HG02938 (cell line): Measurements from ENCODE around the gene BCR.

Experiments used
- ATAC-seq: cut with Tn5 transposase; IDR thresholded peaks from one replicate; pipeline ENCODE4 v1.9.1; 2021; ENCODE audit warnings: mild to moderate bottlenecking, moderate library complexity; ENCODE audit not compliant: unreplicated experiment

The BCR gene

DNA sequence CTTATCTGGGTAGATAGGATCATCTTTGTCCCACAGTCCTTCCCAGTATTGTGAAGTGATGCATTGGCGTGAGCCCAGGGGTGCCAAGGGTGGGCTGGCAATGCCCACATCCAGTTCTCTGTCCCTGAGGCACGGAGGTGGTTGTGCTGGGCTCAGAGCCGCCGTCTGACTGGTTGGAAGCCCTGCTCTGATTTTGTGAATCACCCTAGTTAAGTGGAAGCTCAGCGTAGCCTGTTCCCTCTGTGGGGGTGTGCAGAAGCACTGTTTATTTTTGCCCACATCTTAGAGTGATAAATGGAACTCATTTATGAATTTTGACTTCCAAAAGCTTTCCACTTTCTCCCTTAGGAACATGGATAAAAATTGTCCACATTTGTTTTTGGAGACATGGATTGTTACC lies 13.6 kb downstream of the BCR start:
- ATAC-seq = no peak

DNA sequence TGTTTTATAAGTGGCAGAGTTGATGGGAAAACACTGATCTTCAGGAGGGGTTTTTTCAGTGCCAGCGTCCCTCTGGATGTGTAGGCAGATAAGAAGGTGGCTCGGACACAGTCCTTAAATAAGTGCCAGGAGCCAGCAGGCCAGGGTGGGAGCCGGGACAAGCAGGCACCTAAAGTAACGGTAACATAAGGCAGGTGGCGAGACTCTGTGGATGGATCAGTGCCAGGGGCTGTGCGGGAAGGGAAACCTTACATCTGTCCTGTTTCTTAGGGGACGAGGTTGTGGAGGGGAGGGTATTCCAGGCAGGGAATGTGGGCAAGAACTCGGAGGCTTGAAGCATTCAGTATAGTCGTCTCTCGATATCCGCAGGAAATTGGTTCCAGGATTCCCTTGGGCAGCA lies 15.9 kb downstream of the BCR start:
- ATAC-seq = no peak

DNA sequence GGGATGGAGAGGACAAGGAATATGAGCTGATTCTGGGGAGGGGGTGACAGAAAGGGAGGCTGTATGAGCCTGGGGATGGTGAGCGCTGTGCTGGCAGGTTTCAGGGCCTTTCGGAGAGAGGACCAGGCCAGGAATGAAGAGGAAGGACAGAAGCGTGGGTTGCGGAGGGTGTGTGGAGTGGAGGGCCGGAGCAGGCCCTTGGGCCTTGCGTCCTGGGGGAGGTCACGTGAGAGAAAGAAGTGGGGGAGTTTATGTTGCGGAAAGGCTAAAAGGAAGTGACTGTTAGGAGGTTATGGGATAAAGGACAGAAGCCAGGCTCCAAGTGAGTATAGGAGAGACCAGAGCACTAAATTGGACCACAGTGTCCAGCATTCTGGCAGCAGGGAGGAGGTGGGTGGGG lies 17.5 kb downstream of the BCR start:
- ATAC-seq = no peak

DNA sequence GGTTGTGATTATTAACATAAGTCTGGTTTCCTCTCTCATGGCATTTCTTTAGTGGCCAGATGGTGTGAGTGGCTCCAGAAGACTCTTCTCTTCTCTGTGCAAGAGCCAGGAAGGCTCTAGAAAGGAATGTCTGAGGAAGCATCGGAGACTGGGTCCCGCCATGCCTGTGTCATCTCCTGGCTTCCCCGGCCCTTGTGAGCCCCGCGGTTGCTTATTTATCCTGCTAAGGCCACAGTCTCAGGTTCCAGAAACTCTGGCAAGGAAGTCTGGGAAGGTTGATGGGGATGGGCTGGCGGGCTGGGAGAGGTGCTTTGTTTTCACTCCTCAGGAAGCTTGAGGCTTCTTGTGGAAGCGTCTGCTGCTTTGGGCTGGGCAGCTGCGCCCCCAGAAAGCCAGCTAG lies 18.9 kb downstream of the BCR start:
- no peak for ATAC-seq

DNA sequence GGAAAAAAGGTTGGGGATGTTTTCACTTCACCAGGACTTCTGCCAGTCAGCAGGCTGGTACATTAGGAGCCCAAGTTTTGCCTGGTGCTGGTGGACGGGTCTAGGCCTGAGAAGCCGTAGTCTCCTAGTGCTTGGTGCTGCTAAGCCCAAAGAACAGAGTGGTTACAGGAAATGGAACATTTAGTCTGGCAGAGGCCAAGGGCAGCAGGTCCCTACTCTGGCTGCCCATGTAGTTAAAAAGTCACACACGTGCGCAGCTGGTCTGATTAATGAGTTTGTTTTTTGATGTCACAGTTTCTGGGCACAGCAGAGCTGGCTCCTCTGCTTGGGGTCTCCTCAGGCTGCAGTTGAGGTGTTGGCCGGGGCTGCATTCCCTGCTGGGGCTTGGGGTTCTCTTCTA lies 20.6 kb downstream of the BCR start:
- ATAC-seq = no peak

DNA sequence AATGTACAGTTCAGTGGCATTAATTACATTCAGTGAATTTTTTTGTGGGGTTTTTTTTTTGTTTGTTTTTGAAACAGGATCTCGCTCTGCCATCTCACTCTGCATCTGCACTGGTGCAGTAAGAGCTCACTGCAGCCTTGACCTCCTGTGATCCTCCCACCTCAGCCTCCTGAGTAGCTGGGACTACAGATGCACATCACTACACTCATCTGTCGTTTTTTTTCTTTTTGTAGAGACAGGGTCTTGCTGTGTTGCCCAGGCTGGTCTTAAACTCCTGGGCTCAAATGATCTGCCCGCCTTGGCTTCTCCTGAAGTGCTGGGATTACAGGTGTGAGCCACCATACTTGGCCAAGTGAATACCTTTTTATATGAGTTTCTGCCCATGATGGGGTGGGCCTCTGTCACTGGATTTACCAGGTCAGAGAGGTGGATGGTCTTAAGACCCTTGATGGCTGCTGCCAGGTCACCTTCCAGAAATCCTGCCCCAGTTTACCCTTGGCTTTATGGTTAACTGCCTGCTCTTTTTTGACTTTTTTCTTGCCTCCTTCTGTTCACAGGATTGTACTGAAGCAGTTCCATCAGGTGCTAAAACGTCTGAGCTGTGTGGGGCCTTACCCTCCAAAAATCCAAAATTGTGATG lies 22.6 kb downstream of the BCR start:
- no peak for ATAC-seq

DNA sequence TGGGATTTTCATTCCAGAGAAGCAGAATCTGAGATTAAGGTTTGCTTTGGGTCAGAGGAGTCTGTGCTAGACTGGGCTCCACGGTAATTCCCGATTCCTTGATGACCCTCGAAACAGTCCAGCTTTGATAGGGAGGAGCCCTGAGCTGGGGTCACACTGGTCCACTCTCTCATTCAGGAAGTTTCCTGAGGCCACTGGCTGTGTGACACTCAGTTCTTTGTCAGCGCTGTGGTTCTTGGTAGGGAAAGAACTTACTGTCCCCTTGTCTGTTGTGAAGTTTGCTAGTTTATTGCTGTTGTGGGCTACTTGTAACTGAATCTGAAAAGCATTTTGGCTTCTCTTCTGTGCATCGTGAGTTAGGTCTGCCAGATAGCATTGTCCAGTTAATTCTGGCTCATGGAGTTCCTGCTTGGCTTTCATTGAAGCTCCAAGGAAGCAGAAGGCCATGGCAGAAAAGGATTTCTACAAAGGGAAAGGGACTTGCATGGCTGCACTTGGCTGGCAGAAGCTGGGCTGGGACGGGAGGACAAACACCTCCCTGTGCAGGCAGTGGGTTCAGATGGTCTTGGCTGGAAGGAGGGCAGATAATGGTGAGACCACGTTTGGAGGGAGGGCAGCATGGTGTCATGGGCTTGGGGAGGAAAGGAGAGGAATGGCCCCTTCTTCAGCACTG lies 23.3 kb downstream of the BCR start:
- no peak for ATAC-seq

DNA sequence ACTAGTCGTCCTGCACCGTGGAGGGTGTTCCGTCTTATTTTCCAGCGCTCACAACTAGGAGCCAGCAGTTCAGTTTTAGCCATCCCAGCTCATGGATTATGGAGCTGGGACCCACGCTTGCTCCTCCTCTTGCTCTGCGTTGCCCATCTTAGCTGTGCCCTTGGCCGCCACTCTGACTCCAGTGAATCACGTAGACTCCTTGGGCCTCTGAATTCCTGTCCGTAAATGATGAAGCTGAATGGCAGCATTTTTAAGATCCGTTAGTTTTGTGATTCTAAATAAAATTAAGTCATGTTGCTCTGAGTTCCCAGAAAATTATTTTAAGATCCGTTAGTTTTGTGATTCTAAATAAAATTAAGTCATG lies 23.8 kb downstream of the BCR start:
- ATAC-seq = no peak

DNA sequence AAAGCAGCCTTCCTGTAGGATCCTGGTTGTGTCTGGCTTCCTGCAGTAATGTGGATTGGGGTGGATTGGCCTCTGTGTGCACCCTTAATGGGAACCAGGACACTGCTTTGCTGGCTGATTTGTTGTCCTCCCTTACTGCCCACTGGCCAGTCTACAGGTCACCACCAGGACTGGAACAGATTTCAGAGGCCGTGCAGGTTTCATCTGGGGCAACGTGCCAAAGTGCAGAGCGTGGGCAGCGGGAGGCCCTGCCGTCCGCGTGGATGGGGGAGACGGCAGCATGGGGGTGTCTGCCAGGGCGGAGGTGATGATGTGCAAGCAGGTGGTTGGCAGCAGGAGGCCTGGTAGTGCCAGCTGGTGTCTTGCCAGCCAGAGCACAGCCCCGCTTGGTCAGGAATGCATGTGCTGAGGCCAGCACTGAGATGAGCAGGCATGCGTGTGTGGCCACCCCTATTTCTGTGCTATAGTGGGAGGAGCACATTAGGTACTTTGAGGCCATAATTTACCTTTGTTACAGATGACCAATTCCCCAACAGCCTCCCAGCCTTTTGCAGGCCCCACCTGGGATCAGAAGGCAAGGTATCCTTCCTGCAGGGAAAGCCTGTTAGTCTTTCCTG lies 24.3 kb downstream of the BCR start:
- no peak for ATAC-seq

DNA sequence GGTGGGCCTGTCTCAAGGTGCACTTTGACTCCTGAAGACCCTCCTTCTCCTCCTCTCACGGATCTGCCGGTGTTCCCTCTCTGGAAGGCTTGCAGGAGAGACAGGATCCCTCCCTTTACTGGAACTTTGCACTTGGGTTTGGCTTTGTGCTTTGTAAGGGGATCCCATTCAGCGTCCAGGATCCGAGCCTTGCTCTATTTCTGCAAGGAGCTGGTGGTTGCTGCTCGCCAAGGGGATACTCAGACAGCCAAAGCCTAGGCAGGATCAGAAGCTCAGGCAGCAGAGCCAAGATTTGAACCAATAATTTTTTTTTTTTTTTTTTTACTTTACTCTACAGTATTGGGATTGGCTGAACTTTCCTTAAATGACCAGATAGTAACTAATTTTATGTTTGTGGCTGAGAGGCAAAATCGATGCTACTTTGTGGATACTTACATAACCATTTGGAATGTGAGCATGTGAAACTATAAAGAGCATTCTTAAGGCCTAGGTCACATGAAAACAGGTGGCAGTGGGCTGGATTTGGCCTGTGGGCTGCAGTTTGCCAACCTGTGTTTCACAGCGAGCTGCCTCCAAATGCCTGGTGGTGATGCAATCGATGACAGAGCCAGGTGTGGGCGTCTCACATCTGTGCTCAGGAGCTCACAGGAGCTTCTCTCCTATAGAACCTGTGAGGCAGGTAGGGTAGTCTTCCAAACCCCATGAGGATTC lies 25.2 kb downstream of the BCR start:
- ATAC-seq = no peak

DNA sequence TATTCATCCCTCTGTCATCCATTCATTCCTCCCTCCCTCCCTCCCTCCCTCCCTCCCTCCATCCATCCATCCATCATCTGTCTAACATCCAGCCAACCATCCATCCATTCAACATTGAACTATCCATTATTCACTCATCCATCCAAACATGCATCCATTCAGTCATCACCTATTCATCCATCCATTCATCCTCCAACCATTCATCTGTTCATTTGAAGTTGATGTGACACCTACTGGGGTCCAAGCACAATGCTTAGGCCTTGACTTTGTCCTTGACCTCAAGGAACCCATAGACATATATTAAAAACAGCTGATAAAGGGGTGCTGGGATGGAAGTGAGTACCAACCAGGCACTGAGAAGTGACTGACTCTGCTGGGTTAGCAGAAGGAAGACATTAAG lies 26.6 kb downstream of the BCR start:
- ATAC-seq = no peak

DNA sequence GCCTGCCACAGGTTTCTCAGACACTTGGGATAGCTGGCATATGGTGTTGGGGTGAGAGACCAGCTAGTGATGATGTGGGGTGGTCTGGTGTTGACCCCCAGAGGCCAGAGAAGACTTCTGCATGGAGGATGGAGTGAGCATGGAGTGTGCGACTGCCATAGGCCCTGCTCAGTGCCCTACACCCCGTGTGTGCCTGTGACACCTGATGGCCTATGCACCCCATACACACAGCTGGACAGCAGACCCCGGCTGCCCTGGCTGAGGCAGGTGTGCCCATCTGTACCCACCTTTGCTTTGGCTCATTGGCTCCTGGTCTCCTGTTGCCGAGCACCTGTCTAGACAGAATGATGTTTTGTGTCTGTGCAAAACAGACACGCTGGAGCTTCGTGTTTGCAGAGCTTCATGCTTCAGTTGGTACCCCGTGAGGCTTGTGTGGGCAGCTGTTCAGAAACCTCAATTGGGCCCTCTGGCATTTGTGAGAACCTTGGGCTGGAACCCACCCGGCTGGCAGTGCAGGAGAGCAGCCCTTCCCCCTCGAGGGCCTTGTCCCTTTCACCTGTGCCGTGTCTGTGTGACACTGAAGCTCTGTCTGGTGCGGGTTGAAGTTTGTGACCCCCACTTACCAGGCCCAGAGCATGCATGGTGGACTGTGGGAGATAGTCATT lies 27.6 kb downstream of the BCR start:
- no peak for ATAC-seq

DNA sequence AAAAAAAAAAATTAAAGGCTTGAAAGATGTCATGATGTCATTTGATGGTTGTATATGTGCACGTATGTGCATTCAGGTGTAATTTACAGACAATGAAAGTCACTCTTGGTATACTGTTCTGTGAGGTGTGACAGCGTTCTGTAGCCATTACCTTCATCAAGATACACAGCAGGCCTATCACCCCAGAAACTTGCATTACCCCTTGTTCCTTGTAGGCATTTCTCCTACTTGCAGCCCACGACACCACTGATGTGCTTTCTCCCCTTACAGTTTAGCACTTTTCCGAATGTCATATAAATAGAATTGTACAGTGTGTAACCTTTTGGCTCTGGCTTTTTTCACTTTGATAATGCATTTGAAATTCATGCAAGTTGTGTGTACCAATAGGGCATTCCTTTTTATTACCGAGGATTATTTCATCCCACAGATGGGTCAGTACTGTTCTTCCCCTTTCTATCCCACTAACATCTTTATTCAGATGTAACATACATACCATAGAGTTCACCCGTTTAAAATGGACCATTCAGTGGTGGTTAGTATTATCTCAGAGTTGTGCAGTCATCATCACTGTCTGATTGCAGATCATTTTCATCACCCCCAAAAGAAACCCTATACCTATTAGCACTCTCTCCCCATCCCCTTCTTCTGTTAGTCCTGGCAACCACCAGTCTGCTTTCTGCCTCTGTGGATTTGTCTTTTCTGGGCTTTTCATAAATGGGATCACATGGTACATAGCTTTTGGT lies 30.3 kb downstream of the BCR start:
- no peak for ATAC-seq

DNA sequence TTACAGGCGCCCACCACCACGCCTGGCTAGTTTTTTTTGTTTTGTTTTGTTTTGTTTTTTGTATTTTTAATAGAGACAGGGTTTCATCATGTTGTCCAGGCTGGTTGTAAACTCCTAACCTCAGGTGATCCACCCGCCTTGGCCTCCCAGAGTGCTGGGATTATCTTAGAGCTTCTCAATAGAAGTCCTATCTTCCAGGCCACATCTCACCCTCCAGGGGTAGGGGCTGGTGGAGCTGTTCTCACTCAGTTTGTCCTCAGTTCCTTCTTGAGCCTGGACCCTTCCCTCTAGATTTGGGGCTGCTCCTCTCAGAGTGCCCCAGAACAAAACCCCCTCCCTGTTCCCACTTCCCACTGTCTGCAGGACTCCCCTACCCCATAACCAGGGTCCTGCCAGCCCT lies 31.3 kb downstream of the BCR start:
- ATAC-seq = no peak

DNA sequence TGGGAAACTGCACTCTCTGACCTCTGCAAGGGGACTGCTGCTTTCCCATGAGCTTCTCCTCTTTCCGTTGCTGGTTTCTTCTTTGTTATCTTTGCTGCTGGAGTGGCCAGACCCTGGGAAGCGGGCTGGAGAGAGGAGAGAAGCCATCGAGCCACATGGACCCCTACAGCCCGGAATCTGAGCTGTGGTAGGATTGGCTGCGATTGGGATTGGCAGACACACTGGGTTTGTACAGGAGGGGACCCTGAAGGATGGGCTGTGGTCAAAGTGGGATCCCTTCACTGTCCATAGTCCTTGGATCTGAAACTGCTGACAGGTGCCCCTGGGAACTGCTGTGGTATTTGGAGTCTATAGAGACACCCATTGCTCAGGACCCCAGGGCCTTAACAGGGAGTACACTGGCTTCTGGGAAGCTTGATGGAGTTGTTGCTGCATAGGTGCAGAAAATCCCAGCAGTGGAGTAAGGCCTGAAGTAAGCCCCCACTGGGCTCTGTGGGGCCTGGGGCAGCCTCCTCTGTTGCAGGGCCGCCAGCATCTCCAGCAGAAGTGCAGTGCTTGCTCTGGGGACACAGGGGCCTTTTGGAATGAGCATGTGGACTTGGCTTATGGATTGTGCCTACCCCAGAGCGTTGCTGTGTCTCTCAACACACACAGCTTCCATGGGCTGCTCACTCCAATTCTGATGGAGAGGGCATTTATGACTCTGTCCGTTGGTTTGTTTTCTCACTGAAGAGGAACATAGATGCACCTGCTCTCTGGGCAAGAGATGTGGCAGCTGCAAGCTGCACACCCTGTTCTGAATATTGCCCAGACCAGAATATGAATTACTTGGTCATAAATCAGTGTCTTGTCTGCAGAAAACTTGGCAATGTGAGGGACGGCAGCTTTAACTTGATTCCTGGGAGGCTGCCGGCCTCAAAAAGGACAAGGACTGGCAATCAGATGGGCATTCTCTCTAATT lies 32.0 kb downstream of the BCR start:
- ATAC-seq = no peak

DNA sequence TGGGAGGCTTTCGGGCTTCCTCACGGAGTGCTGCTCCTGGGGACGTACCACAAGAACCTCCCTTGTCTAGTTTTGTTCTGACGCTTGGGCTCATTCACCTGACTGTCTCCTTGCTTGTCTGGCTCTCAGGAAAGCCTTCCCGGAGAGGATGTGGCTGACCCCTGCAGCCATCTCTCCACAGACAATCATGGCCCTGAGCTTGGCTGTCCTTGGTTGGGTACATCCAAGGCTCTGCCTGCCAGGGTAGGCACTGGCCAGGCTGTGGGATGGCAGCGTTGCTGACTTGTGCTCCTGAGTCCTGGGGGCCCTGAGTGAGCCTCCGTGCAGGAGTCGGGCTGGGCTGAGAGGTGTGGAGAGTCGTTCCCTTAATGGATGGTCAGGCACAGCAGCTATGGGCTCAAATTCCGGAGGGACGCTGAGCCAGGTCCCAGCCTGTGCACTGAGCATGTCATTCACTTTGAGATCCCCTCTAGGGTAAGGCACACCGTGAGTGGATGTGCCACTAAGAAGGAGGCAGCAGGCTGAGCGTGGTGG lies 32.8 kb downstream of the BCR start:
- no peak for ATAC-seq

DNA sequence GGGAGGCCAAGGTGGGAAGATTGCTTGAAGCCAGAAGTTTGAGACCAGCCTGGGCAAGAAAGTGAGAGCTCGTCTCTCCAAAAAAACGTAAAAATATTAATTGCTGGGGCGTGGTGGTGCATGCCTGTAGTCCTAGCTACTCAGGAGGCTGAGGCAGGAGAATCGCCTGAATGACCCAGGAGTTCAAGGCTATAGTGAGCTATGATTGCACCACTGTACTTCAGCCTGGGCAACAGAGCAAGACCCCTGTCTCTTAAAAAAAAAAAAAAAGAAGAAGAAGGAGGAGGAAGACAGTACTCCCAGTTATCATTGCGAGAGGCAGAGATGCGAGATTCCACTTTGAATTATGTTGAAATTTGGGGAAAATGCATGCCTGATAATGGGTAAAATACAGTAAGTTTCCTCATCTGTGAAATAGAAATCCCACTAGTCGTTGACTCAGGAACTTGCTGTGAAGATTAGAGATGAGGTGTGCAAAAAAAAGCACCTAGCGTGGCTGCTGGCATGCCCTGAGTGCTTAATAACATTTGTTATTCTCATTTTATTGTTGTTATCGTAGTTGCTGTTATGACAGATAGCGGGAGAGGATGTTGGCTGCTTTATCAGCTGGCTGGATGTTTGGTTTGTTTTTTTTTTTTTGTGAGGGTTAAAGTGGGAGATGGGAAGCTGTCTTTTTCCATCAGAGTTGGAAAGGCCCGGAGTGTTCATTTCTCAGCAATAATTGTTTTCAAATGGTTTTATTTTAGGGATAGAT lies 33.4 kb downstream of the BCR start:
- no peak for ATAC-seq

DNA sequence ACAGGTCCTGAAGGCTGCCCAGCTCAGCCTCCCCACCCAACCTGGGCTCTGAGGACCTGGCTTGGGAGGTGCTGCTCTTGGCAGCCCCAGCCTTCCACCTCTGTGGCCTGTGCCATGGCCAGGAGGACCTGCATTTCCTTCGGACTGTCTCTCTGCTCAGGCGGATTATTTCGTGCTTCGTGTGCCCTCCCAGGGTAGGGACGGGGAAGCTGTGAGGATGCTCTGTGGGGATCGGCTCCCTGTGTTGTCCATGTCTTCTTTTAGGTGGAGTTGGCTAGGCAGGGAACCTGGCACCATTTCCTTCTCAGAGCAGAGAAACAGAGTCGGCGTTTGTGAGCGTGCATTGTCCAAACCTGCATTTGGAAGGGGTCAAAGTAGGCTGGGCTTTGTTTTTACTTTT lies 34.1 kb downstream of the BCR start:
- no peak for ATAC-seq
